Measurements from ENCODE around the gene SLC13A5.

Gene SLC13A5

DNA sequence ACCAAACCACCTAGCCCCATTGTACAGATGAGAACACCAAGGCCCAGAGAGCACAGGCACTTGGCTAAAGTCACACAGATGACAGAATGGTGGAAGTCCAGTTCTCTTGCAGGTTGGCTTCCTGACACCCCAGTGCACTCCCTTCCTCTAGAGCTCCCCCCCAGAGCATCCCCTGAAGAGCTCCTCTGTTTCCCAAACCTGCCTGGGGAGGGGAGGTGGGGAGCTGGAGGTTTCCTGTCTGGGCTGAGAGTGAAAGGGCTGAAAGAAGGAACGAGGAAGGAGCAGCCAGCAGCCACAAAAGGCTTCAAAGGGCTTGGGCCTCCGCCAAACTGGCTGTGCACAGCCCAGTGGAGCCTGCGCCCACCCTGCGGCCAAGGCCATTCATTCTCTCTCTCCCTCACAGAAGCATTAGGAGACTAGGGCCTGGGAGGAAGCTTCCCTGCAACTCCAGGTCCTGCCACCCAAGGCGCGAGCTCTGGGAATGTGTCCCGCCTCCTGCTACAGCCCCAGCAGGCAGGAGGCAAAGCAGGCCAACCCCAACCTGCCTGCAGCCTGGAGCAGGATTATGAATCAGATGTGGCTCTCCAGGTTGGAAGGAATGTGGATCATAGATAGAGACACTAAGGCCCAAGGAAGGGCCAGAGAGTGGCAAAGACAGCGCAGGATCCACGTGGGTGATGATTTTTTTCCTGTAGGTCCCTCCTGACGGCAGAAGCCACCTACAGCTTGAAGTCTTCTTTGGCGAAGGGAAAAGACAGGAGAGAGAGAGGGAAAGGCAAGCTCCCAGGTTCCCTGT, 913 bp downstream of the SLC13A5 start:
- TF ChIP-seq CTCF (IDR thresholded peaks at IDR 0.05; ENCODE audit: control insufficient read depth, insufficient read depth, low read depth, low read length, missing control alignments), result no peak
- no peak overlapping the region for H3K4me3 ChIP-seq (ENCODE audit: control insufficient read depth, low read depth, low read length)
- no peak for DNase-seq (ENCODE audit: low read depth)

GRCh38 chr17:6711681-6712057, 1.5 kb downstream of the SLC13A5 start:
- no peak for TF ChIP-seq CTCF (IDR thresholded peaks at IDR 0.05; ENCODE audit: control insufficient read depth, insufficient read depth, low read depth, low read length, missing control alignments)
- H3K4me3 ChIP-seq (ENCODE audit: control insufficient read depth, low read depth, low read length), result no peak overlapping the region

DNA sequence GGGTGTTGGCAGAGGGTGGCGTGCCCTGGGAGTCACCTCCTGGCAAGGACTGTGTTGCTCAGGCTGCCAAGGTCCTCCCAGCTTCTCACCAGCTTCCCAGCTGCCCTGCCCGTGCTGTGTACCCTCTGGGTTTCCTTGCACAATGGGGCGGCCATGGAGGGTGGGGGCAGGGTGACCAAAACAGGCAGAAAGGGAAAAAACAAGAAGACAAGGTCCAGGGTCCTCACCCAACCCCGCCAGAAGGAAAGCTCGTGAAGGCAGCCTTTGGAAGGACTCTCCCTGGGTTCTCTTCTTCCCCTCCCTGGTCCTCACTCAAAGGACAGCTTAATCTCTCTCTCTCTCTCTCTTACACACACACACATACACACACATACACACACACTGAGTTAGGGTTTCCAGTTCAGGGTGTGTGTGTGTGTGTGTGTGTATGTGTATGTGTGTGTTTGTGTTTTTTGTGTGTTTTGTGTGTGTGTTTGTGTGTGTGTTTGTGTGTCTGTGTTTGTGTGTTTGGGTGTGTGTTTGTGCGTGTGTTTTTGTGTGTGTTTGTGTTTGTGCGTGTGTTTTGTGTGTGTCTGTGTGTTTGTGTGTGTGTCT, 2.0 kb downstream of the SLC13A5 start:
- TF ChIP-seq CTCF (IDR thresholded peaks at IDR 0.05; ENCODE audit: control insufficient read depth, insufficient read depth, low read depth, low read length, missing control alignments), result no peak
- no peak for DNase-seq (ENCODE audit: low read depth)
- H3K4me3 ChIP-seq (ENCODE audit: control insufficient read depth, low read depth, low read length), result no peak overlapping the region

More at GRCh38 chr17:6711681-6712057, 1.5 kb downstream of the SLC13A5 start:
- DNase-seq (ENCODE audit: low read depth), result no peak

- no peak for TF ChIP-seq CTCF (IDR thresholded peaks at IDR 0.05; ENCODE audit: control insufficient read depth, insufficient read depth, low read depth, low read length, missing control alignments)
- no peak for DNase-seq (ENCODE audit: low read depth)
- H3K4me3 ChIP-seq (ENCODE audit: control insufficient read depth, low read depth, low read length), result no peak overlapping the region
Observed at GRCh38 chr17:6710317-6710716, 2.9 kb downstream of the SLC13A5 start.

DNA sequence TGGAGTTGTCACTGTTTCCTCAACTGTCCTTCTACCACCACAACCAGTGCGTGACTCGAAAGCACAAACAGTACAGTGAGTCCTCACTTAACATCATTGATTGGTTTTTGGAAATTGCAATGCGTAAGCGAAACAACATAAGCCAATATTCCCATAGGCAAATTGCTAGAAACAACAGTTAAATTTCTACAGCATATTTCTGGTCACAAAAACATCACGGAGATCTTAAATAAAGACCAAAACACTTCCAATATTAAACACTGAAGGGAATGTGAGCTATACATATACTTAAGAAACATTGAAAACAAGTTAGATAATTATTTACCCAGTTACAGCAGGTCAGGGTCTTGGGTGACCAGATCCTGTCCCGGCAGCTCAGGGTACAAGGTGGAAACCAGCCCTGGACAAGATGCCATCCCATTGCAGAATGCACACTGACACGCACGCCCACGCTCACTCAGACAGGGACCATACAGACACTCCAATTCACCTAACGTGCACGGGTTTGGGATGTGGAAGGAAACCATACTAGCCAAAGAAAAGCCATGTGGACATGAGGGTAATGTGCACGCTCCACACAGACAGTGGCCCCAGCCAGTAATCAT, 4.7 kb downstream of the SLC13A5 start:
- no peak overlapping the region for H3K4me3 ChIP-seq (ENCODE audit: control insufficient read depth, low read depth, low read length)
- no peak for DNase-seq (ENCODE audit: low read depth)
- TF ChIP-seq CTCF (IDR thresholded peaks at IDR 0.05; ENCODE audit: control insufficient read depth, insufficient read depth, low read depth, low read length, missing control alignments), result no peak

DNA sequence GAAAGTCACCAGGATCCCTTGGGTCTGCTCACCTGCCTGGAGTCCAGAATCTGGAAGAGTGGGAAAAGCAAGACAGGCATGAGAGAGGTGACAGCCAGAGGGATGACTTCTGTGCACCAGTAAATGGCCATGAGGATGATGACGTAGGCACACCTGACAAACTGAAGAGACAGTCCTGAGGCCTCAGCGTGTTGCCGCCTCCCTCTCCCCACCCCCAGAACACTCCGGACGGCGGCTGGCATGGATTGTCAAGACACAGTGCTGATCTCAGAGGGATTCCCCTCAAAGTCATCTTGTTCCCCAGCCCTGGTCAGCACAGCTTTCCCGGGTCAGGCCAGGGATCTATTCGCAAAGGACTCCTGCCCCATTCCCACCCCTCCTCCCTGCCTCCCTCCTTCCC, 6.2 kb downstream of the SLC13A5 start:
- DNase-seq (ENCODE audit: low read depth), result no peak

More for the DNA sequence above, 6.2 kb downstream of the SLC13A5 start:
- no peak for TF ChIP-seq CTCF (IDR thresholded peaks at IDR 0.05; ENCODE audit: control insufficient read depth, insufficient read depth, low read depth, low read length, missing control alignments)
- H3K4me3 ChIP-seq (ENCODE audit: control insufficient read depth, low read depth, low read length), result no peak overlapping the region
